Chondrocyte (in vitro differentiated cells): ENCODE measurements around the gene TPBGL. TPM values are rescaled to one million over a fixed set of nuclear protein-coding genes. Genes with fewer than 3 reads are reported as not detected.

Experiments
- DNase-seq: peaks from one replicate; pipeline ENCODE4 v3.0.0; 2021; ENCODE audit warnings: mixed read lengths, low spot score
- H3K27ac Mint-ChIP-seq: one replicate; pipeline ENCODE4 v1.8.0; 2021; ENCODE audit warnings: mild to moderate bottlenecking, moderate library complexity, mixed read lengths; ENCODE audit not compliant: unreplicated experiment
- H3K27me3 Mint-ChIP-seq: 2 replicates; pipeline ENCODE4 v1.8.0; 2021; ENCODE audit warnings: low read depth, mixed read lengths
- H3K36me3 Mint-ChIP-seq: 2 replicates; pipeline ENCODE4 v1.8.0; 2021; ENCODE audit warnings: low read depth, mixed read lengths
- H3K4me1 Mint-ChIP-seq: 2 replicates; pipeline ENCODE4 v1.8.0; 2021; ENCODE audit warnings: low read depth, mild to moderate bottlenecking, mixed read lengths
- H3K4me3 Mint-ChIP-seq: one replicate; pipeline ENCODE4 v1.8.0; 2021; ENCODE audit warnings: mild to moderate bottlenecking, moderate library complexity, mixed read lengths; ENCODE audit not compliant: unreplicated experiment
- H3K9me3 Mint-ChIP-seq: 2 replicates; pipeline ENCODE4 v1.8.0; 2021; ENCODE audit warnings: low read depth, mixed read lengths
- CTCF ChIP-seq: fragments of 200-600 bp; sonication (generic); IDR thresholded peaks from 2 replicates; pipeline ENCODE4 v1.5.0; 2021; ENCODE audit warnings: antibody characterized with exemption, mild to moderate bottlenecking, moderate library complexity
- total RNA-seq: library from RNA; stranded (reverse); gene quantifications from 3 replicates; pipeline ENCODE4 v1.2.1, GENCODE V29; 2021

The TPBGL gene
- total RNA-seq, 1 donor from 2014 or later = 0.82 TPM

GRCh38 chr11:75237050-75237449, 3.5 kb upstream of the TPBGL start:
- Mint-ChIP-seq H3K27me3 (peaks cover 13% of the 10 kb centered on the region), H3K4me1 (peaks cover 14% of the 10 kb centered on the region), H3K36me3 (no peaks in the 10 kb centered on the region), H3K9me3 (peaks cover 2% of the 10 kb centered on the region), H3K27ac (no peak overlapping the region), H3K4me3 (no peak overlapping the region)
- no peak for TF ChIP-seq CTCF
- no peak for DNase-seq

DNA sequence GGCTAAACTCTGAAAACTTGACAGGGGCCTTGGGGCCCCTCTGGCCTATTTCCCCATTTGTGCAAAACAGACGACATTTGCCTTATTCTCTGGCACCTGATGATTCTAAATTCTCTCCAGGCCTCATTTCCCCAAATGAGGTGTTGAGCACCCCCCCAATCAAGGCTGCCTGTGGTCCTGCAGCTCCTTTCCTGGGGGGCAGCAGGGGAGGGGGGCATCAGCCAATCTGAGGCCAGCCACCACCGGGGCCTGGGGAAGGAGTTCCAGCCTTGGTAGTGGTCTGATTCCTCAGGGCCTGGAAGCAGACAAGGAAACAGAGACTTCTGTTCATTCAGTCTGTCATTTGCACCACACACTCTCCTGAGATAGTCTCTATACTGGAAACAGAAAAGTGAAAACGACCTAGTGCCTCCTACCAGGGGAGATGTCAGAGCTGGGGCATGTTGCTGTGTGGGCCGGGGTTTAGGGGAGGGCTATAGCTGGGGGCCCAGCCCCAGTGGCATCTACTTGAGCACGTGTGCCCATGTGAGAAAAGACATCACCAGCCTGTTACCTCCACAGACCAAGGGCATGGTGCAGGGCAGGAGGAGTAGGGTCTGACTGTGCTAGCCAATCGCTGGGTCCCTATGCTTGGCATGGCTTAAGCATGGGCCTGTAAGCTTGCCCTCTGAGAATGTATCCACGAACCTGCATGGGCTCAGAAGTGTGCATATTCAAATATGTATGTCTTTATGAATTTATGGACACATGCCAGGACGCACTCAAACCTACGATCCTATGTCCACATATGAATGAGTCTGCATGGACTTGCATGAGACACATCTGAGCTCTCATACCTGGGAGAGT, 1.8 kb upstream of the TPBGL start:
- DNase-seq = no peak
- no peaks in the 10 kb centered on the region for H3K36me3 Mint-ChIP-seq
- H3K4me1 Mint-ChIP-seq = peaks cover 16% of the 10 kb centered on the region
- H3K27me3 Mint-ChIP-seq = peaks cover 28% of the 10 kb centered on the region
- TF ChIP-seq CTCF = no peak
- H3K9me3 Mint-ChIP-seq = peaks cover under 1% of the 10 kb centered on the region
- H3K27ac Mint-ChIP-seq = no peak overlapping the region
- no peak overlapping the region for H3K4me3 Mint-ChIP-seq

DNA sequence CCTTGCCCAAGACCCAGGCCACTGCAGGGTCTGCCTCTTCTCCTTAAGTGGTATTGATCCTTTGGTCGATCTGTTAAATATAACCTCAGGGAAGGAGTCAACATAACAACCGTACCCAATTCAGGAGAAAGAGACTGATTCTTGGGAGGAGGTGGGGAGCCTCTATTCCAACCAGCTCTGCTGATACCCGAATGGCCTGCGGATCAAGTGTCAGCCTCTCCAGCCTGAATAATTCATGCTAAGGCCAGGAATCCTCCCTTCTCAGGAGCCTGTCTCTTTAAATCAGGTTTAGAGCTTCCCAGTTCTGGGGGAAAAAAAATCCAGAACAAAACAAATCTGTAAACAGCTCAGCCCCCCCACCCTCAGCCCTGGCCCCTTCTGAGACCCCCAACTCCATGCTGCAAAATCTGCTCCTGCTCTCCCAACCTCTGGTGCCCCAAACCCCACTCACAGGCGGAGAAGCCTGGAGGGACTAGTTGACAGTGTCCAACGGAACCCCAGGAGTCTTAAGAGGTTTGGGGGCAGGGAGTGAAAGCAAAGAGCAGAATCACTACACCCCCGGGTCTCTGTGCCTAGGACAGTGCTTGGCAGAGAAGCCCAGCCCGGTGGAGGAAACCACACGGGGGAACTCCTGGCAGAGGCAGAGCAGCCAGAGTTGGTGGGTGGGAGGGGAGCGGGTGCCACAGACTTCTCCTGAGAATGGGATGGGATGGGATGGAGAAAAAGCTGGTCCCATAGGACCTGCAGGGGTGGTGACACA, 863 bp upstream of the TPBGL start:
- TF ChIP-seq CTCF = no peak
- Mint-ChIP-seq H3K9me3 (no peaks in the 10 kb centered on the region), H3K36me3 (no peaks in the 10 kb centered on the region), H3K27ac (no peak overlapping the region), H3K27me3 (peaks cover 31% of the 10 kb centered on the region), H3K4me3 (peak overlapping the region; percentile 69), H3K4me1 (peaks cover 15% of the 10 kb centered on the region)
- DNase-seq = no peak

DNA sequence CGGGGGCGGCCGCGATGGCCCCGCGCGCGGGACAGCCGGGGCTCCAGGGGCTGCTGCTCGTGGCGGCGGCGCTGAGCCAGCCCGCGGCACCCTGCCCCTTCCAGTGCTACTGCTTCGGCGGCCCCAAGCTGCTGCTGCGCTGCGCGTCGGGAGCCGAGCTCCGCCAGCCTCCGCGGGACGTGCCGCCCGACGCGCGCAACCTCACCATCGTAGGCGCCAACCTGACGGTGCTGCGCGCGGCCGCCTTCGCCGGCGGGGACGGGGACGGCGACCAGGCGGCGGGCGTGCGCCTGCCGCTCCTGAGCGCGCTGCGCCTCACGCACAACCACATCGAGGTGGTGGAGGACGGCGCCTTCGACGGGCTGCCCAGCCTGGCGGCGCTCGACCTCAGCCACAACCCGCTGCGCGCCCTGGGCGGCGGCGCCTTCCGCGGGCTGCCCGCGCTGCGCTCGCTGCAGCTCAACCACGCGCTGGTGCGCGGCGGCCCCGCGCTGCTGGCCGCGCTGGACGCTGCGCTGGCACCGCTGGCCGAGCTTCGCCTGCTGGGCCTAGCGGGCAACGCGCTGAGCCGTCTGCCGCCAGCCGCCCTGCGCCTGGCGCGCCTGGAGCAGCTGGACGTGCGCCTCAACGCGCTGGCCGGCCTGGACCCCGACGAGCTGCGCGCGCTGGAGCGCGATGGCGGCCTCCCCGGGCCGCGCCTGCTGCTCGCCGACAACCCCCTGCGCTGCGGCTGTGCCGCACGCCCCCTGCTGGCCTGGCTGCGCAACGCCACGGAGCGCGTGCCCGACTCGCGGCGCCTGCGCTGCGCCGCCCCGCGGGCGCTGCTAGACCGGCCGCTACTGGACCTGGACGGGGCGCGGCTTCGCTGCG, 697 bp downstream of the TPBGL start:
- peak; percentile 63 for DNase-seq
- Mint-ChIP-seq H3K36me3 (no peaks in the 10 kb centered on the region), H3K9me3 (no peaks in the 10 kb centered on the region), H3K4me3 (peak overlapping the region; percentile 66), H3K4me1 (peaks cover 7% of the 10 kb centered on the region), H3K27me3 (peaks cover 35% of the 10 kb centered on the region), H3K27ac (no peak overlapping the region)
- TF ChIP-seq CTCF = peak; percentile 86
